ENCODE measurements around the gene PHF10.

DNA sequence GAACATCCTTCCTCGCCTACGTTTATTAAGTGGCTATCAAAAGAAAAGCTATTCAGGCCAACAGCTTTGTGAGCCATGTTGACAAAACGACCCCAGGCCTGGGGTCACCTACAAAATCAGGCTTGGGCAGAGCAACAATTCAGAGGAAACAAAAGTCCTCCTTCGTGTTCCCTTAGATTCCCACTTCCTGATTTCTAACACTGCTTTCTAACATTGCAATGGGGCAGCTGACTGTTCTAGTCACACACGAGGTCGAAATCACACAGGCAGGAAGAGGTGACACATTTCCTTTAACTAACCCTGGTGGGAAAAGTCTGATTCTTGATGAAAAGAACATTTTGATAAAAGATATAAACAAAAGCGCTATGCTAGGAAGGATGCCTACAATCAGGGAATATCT, 54.4 kb downstream of the PHF10 start:
- TF ChIP-seq, protein P1, sequence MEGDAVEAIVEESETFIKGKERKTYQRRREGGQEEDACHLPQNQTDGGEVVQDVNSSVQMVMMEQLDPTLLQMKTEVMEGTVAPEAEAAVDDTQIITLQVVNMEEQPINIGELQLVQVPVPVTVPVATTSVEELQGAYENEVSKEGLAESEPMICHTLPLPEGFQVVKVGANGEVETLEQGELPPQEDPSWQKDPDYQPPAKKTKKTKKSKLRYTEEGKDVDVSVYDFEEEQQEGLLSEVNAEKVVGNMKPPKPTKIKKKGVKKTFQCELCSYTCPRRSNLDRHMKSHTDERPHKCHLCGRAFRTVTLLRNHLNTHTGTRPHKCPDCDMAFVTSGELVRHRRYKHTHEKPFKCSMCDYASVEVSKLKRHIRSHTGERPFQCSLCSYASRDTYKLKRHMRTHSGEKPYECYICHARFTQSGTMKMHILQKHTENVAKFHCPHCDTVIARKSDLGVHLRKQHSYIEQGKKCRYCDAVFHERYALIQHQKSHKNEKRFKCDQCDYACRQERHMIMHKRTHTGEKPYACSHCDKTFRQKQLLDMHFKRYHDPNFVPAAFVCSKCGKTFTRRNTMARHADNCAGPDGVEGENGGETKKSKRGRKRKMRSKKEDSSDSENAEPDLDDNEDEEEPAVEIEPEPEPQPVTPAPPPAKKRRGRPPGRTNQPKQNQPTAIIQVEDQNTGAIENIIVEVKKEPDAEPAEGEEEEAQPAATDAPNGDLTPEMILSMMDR (IDR thresholded peaks at IDR 0.05), result no peak
- no peak for TF ChIP-seq POLR2A (IDR thresholded peaks at IDR 0.05)

All from lower leg skin (tissue), 3 donors.